K562 (cell line): ENCODE results near the gene CAPN7. TPM values are rescaled to one million over a fixed set of nuclear protein-coding genes. Genes with fewer than 3 reads are reported as not detected.

Experiments
- CREBBP ChIP-seq: IDR thresholded peaks from one replicate; pipeline ENCODE4 v1.6.1; 2012; ENCODE audit warnings: low read depth, mild to moderate bottlenecking, control low read depth, inconsistent platforms, low read length
- CREM ChIP-seq: IDR thresholded peaks from 2 replicates; pipeline ENCODE4 v1.6.1; 2014; ENCODE audit warnings: antibody characterized with exemption, low read depth
- CXXC5 ChIP-seq: fragments of 250-450 bp; sonication (Bioruptor Pico); IDR thresholded peaks from 2 replicates; pipeline ENCODE4 v1.8.0; 2022; ENCODE audit warnings: inconsistent platforms, mild to moderate bottlenecking, moderate library complexity
- EP300 ChIP-seq: IDR thresholded peaks from 2 replicates; pipeline ENCODE4 v1.6.1; 2012; ENCODE audit warnings: low read length, improper control_type of control experiment
- GATAD2B ChIP-seq: fragments of 450-650 bp; IDR thresholded peaks from 2 replicates; pipeline ENCODE4 v1.6.1; 2017; ENCODE audit warnings: mild to moderate bottlenecking, borderline replicate concordance
- L3MBTL2 ChIP-seq: fragments of 450-650 bp; IDR thresholded peaks from 2 replicates; pipeline ENCODE4 v1.6.1; 2016; ENCODE audit warnings: mild to moderate bottlenecking, moderate library complexity
- RHOXF2B ChIP-seq: fragments of 250-450 bp; sonication (Bioruptor Pico); conservative IDR thresholded peaks from 2 replicates; pipeline ENCODE4 v1.5.1; 2021
- SMAD3 ChIP-seq: fragments of 450-650 bp; formaldehyde crosslinking; conservative IDR thresholded peaks from 2 replicates; pipeline ENCODE4 v1.4.0; 2020; ENCODE audit warnings: mild to moderate bottlenecking
- SMAD4 ChIP-seq: fragments of 250-450 bp; sonication (Bioruptor Pico); conservative IDR thresholded peaks from 2 replicates; pipeline ENCODE4 v1.8.0; 2021; ENCODE audit warnings: inconsistent platforms, mild to moderate bottlenecking, moderate library complexity
- TAF7 ChIP-seq: fragments of 450-650 bp; IDR thresholded peaks from 2 replicates; pipeline ENCODE4 v1.6.1; 2016; ENCODE audit warnings: missing genetic modification characterization, missing compliant biosample characterization
- TEAD1 ChIP-seq, 2 experiments: fragments of 450-650 bp in 1 of 2; sonication (generic) in 1 of 2; formaldehyde crosslinking; IDR thresholded peaks; 2 replicates each; pipeline versions ENCODE4 v1.4.0 to v1.8.0; 2020 to 2022; ENCODE audit warnings: mild to moderate bottlenecking in 2 of 2, missing genetic modification reagents in 1 of 2
- TRIM24 ChIP-seq, 2 experiments: fragments of 450-650 bp; IDR thresholded peaks; 2 replicates each; pipeline ENCODE4 v1.6.1; 2016
- ZBTB12 ChIP-seq: fragments of 250-450 bp; sonication (Bioruptor Pico); IDR thresholded peaks from 2 replicates; pipeline ENCODE4 v1.4.0; 2020
- ZFX ChIP-seq: sonication (generic); formaldehyde crosslinking; IDR thresholded peaks from 2 replicates; pipeline ENCODE4 v1.8.0; 2022; ENCODE audit warnings: mild to moderate bottlenecking, missing genetic modification reagents, moderate library complexity
- ZNF175 ChIP-seq: fragments of 200-800 bp; sonication (Bioruptor generic); IDR thresholded peaks from 2 replicates; pipeline ENCODE4 v1.6.1; 2016; ENCODE audit warnings: low read depth, mild to moderate bottlenecking, missing genetic modification characterization, missing compliant biosample characterization
- ZNF318 ChIP-seq, 2 experiments: fragments of 450-650 bp; IDR thresholded peaks; 2 replicates each; pipeline ENCODE4 v1.6.1; 2016; ENCODE audit warnings: mild to moderate bottlenecking in 2 of 2, borderline replicate concordance in 1 of 2, low read depth in 1 of 2, moderate library complexity in 1 of 2
- ZNF589 ChIP-seq: fragments of 200-800 bp; sonication (Bioruptor generic); IDR thresholded peaks from 2 replicates; pipeline ENCODE4 v1.6.1; 2016; ENCODE audit warnings: low read depth, missing genetic modification characterization, missing compliant biosample characterization
- ZSCAN32 ChIP-seq: fragments of 450-650 bp; formaldehyde crosslinking; IDR thresholded peaks from 2 replicates; pipeline ENCODE4 v1.4.0; 2020; ENCODE audit warnings: mild to moderate bottlenecking, moderate library complexity
- polyA plus RNA-seq, 8 experiments: library from polyadenylated mRNA; depleted of rRNA in 4 of 8; stranded (reverse) in 5 of 8; unstranded in 3 of 8; fragments of >200 nt; fragmentation: Nextera tagmentation in 2 of 8; fragmentation: Illumina TruSeq in 1 of 8; extraction: Ambion mirVana in 2 of 8; extraction: Trizol in 1 of 8; gene quantifications; 2 replicates each; pipeline versions ENCODE4 v1.2.1 to v1.2.3, GENCODE V29; 2011 to 2014; ENCODE audit warnings: inconsistent platforms in 1 of 8, missing spikeins in 1 of 8
- total RNA-seq, 7 experiments: library from RNA; depleted of rRNA in 6 of 7; stranded (reverse); fragments of >200 nt in 6 of 7; fragmentation: Illumina TruSeq in 2 of 7; extraction: Trizol in 2 of 7; gene quantifications; 2 replicates each; pipeline versions ENCODE4 v1.2.1 to v1.2.3, GENCODE V29; 2011 to 2021; ENCODE audit warnings: low replicate concordance in 1 of 7

CAPN7 gene
- total and polyA plus RNA-seq, 9 of the 15 experiments (the other 6 are each of a cell fraction or from before 2014, with no cell fraction given): 6.5 to 42.7 (median 32.7) TPM

- TF ChIP-seq ZNF318 (IDR thresholded peaks at IDR 0.05; ENCODE audit: borderline replicate concordance in 1 of 2, low read depth in 1 of 2) (0 out of 4 replicates have a peak, but pooled peaks of 1 of the 2 experiments have one; percentile 27), SMAD3 (no peak), ZNF175 (0 out of 2 replicates have a peak, but pooled peaks have one; percentile 13), TEAD1 (CRISPR knock-in tag; IDR thresholded peaks at IDR 0.05) (0 out of 4 replicates have a peak, but pooled peaks of 1 of the 2 experiments have one; percentile 52), GATAD2B (no peak), TAF7 (tag) (no peak), SMAD4 (peak; percentile 72), RHOXF2B (no peak), TRIM24 (IDR thresholded peaks at IDR 0.05) (peak; percentile 24 to 67; a peak in 1 of 4 replicates), ZBTB12 (CRISPR knock-in tag) (0 out of 2 replicates have a peak, but pooled peaks have one; percentile 38), CXXC5 (CRISPR knock-in tag) (peak; percentile 69), CREBBP (no peak), ZSCAN32 (CRISPR knock-in tag) (no peak), CREM (peak; percentile 85), L3MBTL2 (peak; percentile 52), ZNF589 (CRISPR knock-in tag) (0 out of 2 replicates have a peak, but pooled peaks have one; percentile 27), ZFX (no peak), EP300 (peak; percentile 29; the same call in 1 of the 2 replicates)
These were observed 81.7 kb downstream of the CAPN7 start (continued) for GRCh38 chr3:15287565-15288330.
